Astrocyte of the cerebellum (primary cell): Measurements from ENCODE around the gene CCDC69.

Experiments
- DNase-seq: peaks from one replicate; pipeline ENCODE4 v3.0.0-alpha.2; 2011; ENCODE audit warnings: low read depth
- H3K4me3 ChIP-seq: 2 replicates; pipeline ENCODE4 v1.5.1; 2011; ENCODE audit warnings: mild to moderate bottlenecking, low read depth, low read length, moderate library complexity
- in situ Hi-C: cut with HindIII; loops from 2 replicates; pipeline ENCODE4 v1.10.0; 2017; ENCODE audit warnings: low sequenced_read_pairs
- TF ChIP-seq, protein P1 (sequence below): IDR thresholded peaks from 2 replicates; pipeline ENCODE4 v1.5.1; 2012; ENCODE audit warnings: low read length, low read depth, moderate library complexity, mild to moderate bottlenecking; ENCODE audit errors: missing control alignments

The CCDC69 gene

DNA sequence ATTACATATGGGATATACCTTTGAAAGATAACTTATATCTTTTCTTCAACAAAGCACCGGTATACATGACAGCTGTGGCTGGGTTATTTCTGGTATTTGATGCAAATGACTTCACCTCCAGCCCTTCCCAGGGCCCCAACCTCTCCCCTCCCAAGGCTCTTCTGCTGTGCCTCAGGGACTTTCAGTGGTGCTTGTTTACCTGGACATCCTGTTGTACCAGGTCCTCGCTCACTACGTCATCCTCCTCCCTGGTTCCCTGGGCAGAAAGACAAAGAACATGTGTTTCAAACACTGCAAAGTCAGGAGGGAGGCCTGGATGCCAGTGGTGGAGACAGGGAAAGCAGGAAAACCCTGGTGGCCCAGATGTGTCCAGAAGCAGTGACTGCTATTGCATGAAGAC is 89.7 kb downstream of the CCDC69 start:
- H3K4me3 ChIP-seq, result no peak overlapping the region
- in situ Hi-C loops, result no loop called here
- no peak for DNase-seq
- TF ChIP-seq, protein P1, sequence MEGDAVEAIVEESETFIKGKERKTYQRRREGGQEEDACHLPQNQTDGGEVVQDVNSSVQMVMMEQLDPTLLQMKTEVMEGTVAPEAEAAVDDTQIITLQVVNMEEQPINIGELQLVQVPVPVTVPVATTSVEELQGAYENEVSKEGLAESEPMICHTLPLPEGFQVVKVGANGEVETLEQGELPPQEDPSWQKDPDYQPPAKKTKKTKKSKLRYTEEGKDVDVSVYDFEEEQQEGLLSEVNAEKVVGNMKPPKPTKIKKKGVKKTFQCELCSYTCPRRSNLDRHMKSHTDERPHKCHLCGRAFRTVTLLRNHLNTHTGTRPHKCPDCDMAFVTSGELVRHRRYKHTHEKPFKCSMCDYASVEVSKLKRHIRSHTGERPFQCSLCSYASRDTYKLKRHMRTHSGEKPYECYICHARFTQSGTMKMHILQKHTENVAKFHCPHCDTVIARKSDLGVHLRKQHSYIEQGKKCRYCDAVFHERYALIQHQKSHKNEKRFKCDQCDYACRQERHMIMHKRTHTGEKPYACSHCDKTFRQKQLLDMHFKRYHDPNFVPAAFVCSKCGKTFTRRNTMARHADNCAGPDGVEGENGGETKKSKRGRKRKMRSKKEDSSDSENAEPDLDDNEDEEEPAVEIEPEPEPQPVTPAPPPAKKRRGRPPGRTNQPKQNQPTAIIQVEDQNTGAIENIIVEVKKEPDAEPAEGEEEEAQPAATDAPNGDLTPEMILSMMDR, result no peak

- in situ Hi-C loops, result no loop called here
- TF ChIP-seq, protein P1, result no peak
- no peak for DNase-seq
- no peak overlapping the region for H3K4me3 ChIP-seq
Measured at GRCh38 chr5:151132963-151133362, 90.9 kb downstream of the CCDC69 start.
